Effector memory CD4-positive, alpha-beta T cell (primary cell): ENCODE results near the gene KIF1B.
"Not testable (repeated sequence)": the region's sequence is repeated elsewhere in the genome, so short reads cannot be mapped to it uniquely, and the experiment has no call there.

Experiments
- DNase-seq, 3 donors: peaks; one replicate each; pipeline ENCODE4 v3.0.0-alpha.2; 2020
- H3K27ac ChIP-seq: 2 replicates; pipeline ENCODE4 v1.7.0; 2013; ENCODE audit warnings: mild to moderate bottlenecking, low read length, moderate library complexity; ENCODE audit not compliant: insufficient read depth, poor library complexity, severe bottlenecking
- H3K27me3 ChIP-seq: replicated peaks from 2 replicates; pipeline ENCODE4 v1.7.0; 2013; ENCODE audit warnings: mild to moderate bottlenecking, low read length; ENCODE audit not compliant: insufficient read depth, control insufficient read depth, poor library complexity, severe bottlenecking
- H3K36me3 ChIP-seq: 2 replicates; pipeline ENCODE4 v1.7.0; 2013; ENCODE audit warnings: mild to moderate bottlenecking, low read length, moderate library complexity; ENCODE audit not compliant: control insufficient read depth, insufficient read depth
- H3K4me1 ChIP-seq: 2 replicates; pipeline ENCODE4 v1.7.0; 2013; ENCODE audit warnings: low read length, mild to moderate bottlenecking; ENCODE audit not compliant: control insufficient read depth, insufficient read depth, poor library complexity, severe bottlenecking
- H3K4me3 ChIP-seq: 2 replicates; pipeline ENCODE4 v1.7.0; 2013; ENCODE audit warnings: low read length, low read depth, mild to moderate bottlenecking; ENCODE audit not compliant: insufficient read depth, poor library complexity, severe bottlenecking
- H3K9me3 ChIP-seq: 2 replicates; pipeline ENCODE4 v1.7.0; 2013; ENCODE audit warnings: mild to moderate bottlenecking, low read length, moderate library complexity; ENCODE audit not compliant: control insufficient read depth

Gene KIF1B

DNA sequence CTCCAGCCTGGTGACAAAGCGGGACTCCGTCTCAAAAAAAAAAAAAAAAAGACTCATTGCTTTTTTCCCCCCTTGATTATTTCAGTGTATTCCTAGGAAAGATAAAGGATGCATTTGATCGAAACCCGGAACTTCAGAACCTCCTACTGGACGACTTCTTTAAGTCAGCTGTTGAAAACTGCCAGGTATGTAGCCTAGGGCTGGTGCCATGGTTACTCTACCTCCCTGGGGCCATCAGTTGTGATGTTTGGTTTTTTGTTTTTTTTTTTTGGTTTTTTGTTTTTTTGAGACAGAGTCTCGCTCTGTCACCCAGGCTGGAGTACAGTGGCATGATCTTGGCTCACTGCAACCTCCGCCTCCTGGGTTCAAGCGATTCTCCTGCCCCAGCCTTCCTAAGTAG is 208.4 kb downstream of the KIF1B start:
- not testable (repeated sequence) for H3K9me3 ChIP-seq, H3K27ac ChIP-seq, H3K4me3 ChIP-seq, H3K4me1 ChIP-seq, DNase-seq, H3K27me3 ChIP-seq
- H3K36me3 ChIP-seq: peaks cover 29% of the 10 kb centered on the region

DNA sequence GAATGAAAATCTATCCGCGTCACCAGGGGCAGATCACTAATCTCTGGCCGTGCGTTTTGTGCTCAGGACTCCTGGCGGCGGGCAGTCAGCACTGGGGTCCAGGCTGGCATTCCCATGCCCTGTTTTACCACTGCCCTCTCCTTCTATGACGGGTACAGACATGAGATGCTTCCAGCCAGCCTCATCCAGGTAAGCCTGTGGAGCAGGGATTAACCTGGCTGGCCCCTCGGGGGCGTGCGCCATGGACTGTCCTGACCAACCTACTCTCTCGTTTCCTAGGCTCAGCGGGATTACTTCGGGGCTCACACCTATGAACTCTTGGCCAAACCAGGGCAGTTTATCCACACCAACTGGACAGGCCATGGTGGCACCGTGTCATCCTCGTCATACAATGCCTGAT is 209.0 kb downstream of the KIF1B start:
- peaks cover 29% of the 10 kb centered on the region for H3K36me3 ChIP-seq

DNA sequence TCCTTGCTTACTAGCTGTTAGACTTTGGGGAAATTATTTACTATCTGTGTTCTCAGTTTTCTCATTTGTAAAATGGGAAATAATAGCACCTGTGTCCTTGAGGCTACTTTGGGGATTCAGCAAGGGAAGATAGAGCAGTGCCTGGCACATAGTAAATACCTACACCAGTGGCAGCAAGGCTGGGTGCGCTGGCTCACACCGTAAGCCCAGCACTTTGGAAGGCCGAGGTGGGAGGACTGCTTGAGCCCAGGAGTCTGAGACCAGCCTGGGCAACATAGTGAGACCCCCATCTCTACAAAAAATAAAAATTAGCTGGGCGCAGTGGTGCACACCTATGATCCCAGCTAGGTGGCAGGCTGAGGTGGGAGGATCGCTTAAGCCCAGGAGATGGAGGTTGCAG is 211.3 kb downstream of the KIF1B start:
- Histone ChIP-seq H3K36me3 (peaks cover 29% of the 10 kb centered on the region), H3K27me3 (no peaks in the 10 kb centered on the region), H3K4me1 (no peaks in the 10 kb centered on the region), H3K4me3 (no peak overlapping the region), H3K9me3 (no peaks in the 10 kb centered on the region), H3K27ac (no peak overlapping the region)
- DNase-seq: no peak

More for the DNA sequence above, 209.0 kb downstream of the KIF1B start:
- Histone ChIP-seq H3K4me1 (no peaks in the 10 kb centered on the region), H3K9me3 (no peaks in the 10 kb centered on the region), H3K27me3 (no peaks in the 10 kb centered on the region), H3K27ac (no peak overlapping the region), H3K4me3 (no peak overlapping the region)
- no peak for DNase-seq

DNA sequence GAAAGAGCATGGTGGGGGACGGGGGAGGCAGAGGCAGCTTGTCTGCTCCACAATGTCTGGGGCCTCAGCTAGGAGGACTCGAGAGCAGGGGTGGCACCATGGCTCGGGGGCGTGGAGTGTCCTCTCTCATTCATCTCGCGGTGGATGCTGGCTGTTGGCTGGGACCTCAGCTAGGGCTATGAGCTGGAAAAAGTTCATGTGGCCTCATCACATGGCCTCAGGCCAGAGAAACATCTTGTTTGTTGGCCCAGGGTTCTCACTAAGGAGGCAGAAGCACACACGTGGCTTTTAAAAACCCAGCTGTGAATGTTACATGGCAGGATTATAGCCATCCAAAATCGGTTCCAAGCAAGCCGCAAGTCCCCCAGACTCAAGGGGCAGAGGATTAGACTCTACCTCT is 213.7 kb downstream of the KIF1B start:
- H3K9me3 ChIP-seq: no peaks in the 10 kb centered on the region
- no peak for DNase-seq
- H3K4me3 ChIP-seq: no peak overlapping the region

DNA sequence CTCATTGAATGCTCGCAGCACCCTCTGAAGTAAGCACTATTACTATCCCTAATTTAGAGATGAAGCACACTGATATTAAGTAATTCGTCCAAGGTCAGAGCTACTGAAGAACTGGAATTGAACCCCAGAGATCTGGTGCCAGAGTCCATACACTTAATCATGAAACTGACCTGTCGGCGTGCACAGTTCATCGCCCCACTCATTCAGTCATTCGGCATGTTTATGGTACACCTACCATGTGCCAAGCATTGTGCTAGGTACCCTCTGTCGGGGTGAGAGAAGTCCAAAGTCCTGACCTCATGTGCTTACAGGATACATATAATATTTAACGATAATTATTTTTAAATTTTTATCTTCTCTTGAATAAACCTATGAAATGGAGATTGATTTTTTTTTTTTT is 214.3 kb downstream of the KIF1B start:
- Histone ChIP-seq H3K27me3 (no peaks in the 10 kb centered on the region), H3K9me3 (no peaks in the 10 kb centered on the region), H3K4me3 (no peak overlapping the region), H3K27ac (no peak overlapping the region), H3K36me3 (peaks cover 8% of the 10 kb centered on the region), H3K4me1 (peaks cover 5% of the 10 kb centered on the region)
- DNase-seq: no peak

More for the DNA sequence above, 213.7 kb downstream of the KIF1B start:
- no peaks in the 10 kb centered on the region for H3K27me3 ChIP-seq
- no peak overlapping the region for H3K27ac ChIP-seq
- peaks cover 5% of the 10 kb centered on the region for H3K4me1 ChIP-seq
- H3K36me3 ChIP-seq: peaks cover 13% of the 10 kb centered on the region

DNA sequence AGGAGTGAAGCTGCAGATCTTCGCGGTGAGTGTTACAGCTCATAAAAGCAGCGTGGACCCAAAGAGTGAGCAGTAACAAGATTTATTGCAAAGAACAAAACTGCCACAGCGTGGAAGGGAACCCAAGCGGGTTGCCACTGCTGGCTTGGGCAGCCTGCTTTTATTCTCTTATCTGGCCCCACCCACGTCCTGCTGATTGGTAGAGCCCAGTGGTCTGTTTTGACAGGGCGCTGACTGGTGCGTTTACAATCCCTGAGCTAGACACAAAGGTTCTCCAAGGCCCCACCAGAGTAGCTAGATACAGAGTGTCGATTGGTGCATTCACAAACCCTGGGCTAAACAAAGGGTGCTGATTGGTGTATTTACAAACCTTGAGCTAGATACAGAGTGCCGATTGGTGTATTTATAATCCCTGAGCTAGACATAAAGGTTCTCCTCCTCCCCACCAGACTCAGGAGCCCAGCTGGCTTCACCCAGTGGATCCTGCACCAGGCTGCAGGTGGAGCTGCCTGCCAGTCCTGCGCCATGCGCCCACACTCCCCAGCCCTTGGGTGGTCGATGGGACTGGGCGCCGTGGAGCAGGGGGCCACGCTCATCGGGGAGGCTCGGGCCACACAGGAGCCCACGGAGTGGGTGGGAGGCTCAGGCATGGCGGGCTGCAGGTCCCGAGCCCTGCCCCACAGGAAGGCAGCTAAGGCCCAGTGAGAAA is 215.6 kb downstream of the KIF1B start:
- H3K36me3 ChIP-seq, H3K27ac ChIP-seq, H3K9me3 ChIP-seq, DNase-seq, H3K27me3 ChIP-seq, H3K4me1 ChIP-seq, H3K4me3 ChIP-seq: not testable (repeated sequence)

DNA sequence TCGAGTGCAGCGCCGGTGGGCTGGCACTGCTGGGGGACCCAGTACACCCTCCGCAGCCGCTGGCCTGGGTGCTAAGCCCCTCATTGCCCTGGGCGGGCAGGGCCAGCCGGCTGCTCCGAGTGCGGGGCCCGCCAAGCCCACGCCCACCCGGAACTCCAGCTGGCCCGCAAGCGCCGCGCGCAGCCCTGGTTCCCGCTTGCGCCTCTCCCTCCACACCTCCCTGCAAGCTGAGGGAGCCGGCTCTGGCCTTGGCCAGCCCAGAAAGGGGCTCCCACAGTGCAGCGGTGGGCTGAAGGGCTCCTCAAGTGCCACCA is 216.1 kb downstream of the KIF1B start:
- not testable (repeated sequence) for H3K36me3 ChIP-seq, H3K4me3 ChIP-seq, H3K27ac ChIP-seq

DNA sequence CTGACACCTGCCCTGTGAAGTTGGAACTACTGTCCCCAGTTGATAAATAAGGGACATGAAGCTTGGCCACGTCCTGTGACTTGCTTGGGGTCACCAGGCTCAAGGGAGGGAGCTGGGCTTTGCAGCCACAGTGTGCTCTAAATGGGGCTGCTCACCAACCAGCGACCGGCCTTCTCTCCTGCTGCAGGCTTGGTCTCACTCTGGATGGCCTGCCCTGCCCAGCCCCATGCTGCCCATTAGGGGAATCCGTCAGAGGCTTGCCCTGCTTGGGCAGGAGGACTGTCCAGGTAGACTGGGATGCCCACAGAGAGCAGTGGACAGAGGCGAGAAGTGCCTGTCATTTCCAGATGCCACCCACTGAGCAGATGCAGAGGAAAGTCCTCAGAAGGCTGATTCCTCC is 218.6 kb downstream of the KIF1B start:
- H3K27ac ChIP-seq: no peak overlapping the region

More for the DNA sequence above, 216.1 kb downstream of the KIF1B start:
- not testable (repeated sequence) for H3K27me3 ChIP-seq, H3K4me1 ChIP-seq, H3K9me3 ChIP-seq, DNase-seq

DNA sequence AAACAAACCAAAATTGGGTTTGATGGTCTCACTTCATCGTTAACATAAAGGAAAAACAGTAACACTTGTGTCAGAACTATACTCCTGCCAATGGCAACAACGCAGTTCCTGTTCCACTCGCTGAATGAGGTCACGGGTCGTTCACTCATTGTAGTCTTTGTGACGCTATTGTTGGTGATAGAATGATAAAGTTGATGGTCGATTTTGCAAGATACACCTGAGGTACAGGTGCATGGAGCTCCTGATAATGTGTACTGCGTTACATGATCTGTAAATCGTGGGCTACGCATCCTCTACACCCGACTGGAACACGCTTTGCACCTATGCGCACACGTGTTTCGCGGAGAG is 219.5 kb downstream of the KIF1B start:
- peak in 2 of 3 donors; percentile 2 to 11 for DNase-seq
- Histone ChIP-seq H3K4me3 (peak overlapping the region; percentile 81), H3K36me3 (no peaks in the 10 kb centered on the region), H3K27ac (peak overlapping the region; percentile 86), H3K9me3 (no peaks in the 10 kb centered on the region), H3K27me3 (no peaks in the 10 kb centered on the region), H3K4me1 (peaks cover 9% of the 10 kb centered on the region)

More for the DNA sequence above, 218.6 kb downstream of the KIF1B start:
- no peak overlapping the region for H3K4me3 ChIP-seq
- H3K9me3 ChIP-seq: no peaks in the 10 kb centered on the region
- peaks cover 9% of the 10 kb centered on the region for H3K4me1 ChIP-seq
- no peaks in the 10 kb centered on the region for H3K27me3 ChIP-seq
- no peaks in the 10 kb centered on the region for H3K36me3 ChIP-seq
- no peak for DNase-seq

DNA sequence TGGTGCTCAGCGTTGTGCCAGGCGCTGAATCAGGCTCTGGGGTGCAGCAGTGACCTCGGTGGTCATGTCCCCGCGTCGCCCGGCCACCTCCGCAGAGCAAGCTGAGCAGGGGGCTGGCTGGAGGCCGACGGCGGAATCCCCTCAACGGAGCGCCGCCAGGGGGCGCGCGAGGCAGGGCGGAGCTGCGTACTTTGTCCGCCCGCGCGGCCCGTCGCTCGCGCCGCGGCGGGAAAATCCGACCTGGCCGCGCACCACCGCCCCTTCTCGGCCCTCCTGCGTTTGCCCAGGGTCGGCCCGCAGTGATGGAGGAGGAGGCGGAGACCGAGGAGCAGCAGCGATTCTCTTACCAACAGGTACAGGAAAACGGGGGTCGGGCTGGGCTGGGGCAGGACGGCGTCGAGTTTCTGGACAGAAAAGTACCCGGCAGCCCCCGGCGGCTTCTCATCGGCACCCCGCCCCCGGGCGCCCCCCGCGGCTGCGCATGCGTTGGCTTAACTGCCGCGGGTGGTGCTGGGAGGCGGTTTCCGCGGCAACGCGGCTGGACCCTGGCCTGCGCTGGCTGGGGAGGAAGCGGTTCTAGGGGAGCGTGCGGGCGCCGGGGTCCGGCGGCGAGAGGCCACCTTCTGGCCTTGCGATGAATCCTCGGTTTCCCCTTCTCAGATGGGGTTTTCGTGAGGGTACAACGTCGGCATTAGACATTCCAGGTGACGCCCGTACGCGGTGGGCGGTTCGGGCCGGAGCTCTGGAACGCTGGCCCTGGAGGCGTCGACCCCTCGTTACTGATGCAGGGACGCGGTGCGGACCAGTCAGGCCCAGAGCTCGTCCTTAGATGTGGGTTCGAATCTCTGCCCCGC is 220.1 kb downstream of the KIF1B start, which contains the start of gene CENPS:
Gene CENPS, plus strand, starts transcription at position 218 of the 854 bp plus-strand sequence. Its CDS starts 85 bp downstream, at position 303.
- Histone ChIP-seq H3K9me3 (no peaks in the 10 kb centered on the region), H3K27ac (peak within 1 kb of the TSS; percentile 86), H3K36me3 (no peaks in the 10 kb centered on the region), H3K4me3 (peak within 1 kb of the TSS; percentile 81), H3K4me1 (peaks cover 9% of the 10 kb centered on the region), H3K27me3 (no peaks in the 10 kb centered on the region)
- DNase-seq: peak; percentile 72 to 86 (median 75)
